ENCODE results near the gene FAM124A. TPM values are rescaled to one million over a fixed set of nuclear protein-coding genes. Genes with fewer than 3 reads are reported as not detected.
"Not testable (repeated sequence)": the region's sequence is repeated elsewhere in the genome, so short reads cannot be mapped to it uniquely, and the experiment has no call there.

FAM124A gene
- polyA plus RNA-seq, 4 donors, result 2.5 to 4.7 (median 4.6) TPM

DNA sequence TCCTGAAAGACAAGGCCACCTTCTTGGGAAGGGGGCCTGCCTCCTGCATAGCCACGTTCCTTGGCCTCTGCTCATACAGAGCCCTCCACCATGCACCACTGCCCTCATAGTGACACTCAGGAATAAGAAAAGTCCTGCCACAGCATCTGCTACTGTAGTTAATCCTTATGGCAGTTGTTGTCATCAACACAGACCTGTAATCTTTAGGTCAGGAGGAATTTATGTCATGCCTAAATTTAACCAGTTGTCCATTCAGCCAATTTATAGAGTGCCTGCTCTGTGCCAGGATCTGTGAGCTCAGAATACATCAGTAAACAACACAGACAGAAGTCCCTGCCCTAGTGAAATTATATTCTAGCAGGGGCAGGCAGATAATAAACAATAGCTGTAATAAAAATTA, 44.4 kb downstream of the FAM124A start:
- no peak for DNase-seq (ENCODE audit: low read depth in 4 of 4, low spot score in 3 of 4)

DNA sequence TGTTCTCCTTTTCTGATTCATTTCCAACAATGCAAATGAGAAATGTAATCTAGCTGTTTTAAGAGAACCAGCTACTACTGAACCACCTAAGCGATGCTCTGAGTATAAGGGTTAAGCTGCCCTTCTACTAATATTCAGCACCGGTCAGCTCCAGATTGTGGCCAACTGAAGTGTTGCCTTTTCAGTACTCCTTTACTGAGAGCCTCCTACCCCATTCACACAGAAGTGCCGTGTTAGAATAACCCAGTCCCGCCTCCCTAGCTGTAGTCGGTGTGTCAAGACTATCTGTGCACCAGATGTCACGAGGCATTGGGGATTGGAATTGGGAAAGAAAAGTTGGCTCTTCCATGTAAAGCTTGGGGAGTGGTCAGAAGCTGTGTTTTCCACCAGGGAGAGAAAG, 45.4 kb downstream of the FAM124A start:
- no peak for DNase-seq (ENCODE audit: low read depth in 4 of 4, low spot score in 3 of 4)

- DNase-seq (ENCODE audit: low read depth in 4 of 4, low spot score in 3 of 4), result no peak
Measured at GRCh38 chr13:51269039-51269438, 46.8 kb downstream of the FAM124A start.

- DNase-seq (ENCODE audit: low read depth in 4 of 4, low spot score in 3 of 4), result no peak
Measured at GRCh38 chr13:51270623-51271415, 48.6 kb downstream of the FAM124A start.

GRCh38 chr13:51271528-51272085, 49.4 kb downstream of the FAM124A start:
- no peak for DNase-seq (ENCODE audit: low read depth in 4 of 4, low spot score in 3 of 4)

DNA sequence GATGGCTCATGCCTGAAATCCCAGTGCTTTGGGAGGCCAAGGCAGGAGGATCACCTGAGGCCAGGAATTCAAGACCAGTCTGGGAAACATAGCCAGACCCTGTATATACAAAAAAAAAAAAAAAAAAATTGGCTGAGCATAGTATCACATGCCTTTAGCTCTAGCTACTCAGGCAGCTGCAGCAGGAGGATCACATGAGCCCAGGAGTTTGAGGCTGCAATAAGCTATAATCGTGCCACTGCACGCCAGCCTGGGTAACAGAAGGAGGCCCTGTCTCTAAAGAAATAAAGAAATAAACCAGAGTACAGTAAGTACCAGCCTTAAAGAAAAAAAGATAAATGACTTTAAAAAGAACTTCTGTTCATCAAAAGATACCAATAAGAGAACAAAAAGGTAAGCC, 52.9 kb downstream of the FAM124A start:
- DNase-seq (ENCODE audit: low read depth in 4 of 4, low spot score in 3 of 4), result no peak

DNA sequence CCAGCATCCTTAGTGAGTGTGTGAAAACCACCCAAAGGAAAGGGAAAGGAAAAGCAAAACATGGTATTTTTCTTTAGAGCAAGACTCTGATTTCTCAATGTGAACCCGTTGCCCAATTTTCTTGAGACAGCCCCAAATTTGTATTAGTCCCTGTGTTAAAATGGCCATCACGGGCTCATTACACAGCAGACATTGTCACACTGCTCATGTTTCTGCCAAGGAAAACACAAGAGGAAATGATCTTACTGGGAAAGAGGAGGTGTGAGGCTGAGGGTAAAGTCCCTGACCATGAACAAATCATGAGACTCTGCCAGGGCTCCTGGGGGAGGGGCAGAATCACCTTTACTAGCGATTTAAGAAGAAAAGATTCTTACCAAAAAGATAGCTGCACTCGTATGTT, 54.4 kb downstream of the FAM124A start:
- no peak for DNase-seq (ENCODE audit: low read depth in 4 of 4, low spot score in 3 of 4)

GRCh38 chr13:51277928-51278327, 55.7 kb downstream of the FAM124A start:
- DNase-seq (ENCODE audit: low read depth in 4 of 4, low spot score in 3 of 4), result no peak

DNA sequence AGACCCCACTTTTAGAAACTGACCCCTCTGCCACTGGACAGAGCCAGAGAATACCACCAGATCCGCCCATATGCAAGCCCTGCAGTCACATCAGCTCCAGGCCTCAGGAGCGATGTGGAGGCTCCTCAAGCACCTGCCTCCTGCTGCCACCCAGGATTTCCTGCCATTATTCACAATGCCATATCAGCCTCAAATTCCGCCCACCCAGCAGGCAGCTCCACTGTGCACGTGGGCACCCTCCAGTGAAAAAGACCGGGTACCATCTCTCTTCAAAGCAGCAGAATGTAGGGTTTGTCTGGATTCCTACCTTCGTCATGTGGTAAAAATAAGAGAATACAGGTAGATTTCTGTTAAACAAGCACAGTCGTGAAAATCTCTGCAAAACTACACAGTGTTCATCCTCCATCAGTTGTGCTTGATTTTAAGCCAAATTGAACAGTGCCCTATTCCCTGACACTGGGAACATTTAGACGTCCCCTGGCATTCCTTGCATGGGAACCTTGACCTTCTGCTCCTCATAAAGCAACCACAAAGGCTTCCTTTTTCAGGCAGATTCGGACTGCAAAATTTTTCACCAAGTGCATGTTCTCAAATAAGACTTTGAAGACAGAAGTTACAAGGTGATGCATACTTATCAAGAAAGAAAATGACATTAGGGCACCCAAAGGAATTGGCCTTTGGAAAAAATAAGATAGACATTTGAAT, 56.4 kb downstream of the FAM124A start:
- DNase-seq (ENCODE audit: low read depth in 4 of 4, low spot score in 3 of 4), result no peak

DNA sequence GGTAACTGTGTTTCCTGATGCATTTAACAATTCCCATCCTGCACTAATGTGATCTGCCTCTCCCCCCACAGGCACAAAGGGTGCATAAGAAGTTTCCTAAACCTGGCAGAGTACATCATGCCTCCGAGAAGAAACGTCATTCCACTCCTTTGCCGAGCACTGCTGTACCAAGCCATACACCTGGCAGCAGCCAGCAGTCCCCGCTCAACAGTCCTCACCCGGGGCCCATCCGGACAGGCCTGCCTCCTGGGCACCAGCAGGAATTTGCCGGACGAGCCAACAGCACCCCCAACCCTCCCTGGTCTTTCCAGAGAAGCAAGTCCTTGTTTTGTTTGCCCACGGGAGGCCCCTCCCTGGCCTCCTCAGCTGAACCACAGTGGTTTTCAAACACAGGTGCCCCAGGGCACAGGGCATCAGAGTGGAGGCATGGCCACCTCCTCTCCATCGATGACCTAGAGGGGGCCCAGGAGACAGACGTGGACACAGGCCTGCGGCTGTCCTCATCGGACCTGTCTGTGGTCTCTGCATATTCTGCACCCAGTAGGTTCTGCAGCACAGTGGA, 58.3 kb downstream of the FAM124A start:
- no peak for DNase-seq (ENCODE audit: low read depth in 4 of 4, low spot score in 3 of 4)

DNA sequence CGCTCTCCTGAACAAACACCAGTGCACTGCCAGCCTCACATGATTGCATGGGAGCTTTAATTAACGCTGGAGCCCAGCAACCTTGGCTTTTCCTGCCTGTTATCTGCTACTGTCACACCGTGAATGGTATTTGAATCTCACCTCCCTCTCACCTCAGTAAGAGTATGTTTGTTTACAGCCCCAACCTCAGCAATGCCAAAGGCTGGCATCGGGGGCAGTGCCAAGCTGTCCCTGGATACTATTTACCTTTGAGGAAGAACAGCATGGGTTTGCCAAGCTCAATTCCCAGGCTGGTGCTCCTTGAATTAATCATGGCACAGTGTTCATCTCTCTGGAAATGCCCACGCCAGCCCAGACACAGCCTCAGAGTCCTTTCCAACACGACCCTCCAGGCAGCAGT, 60.1 kb downstream of the FAM124A start:
- no peak for DNase-seq (ENCODE audit: low read depth in 4 of 4, low spot score in 3 of 4)

GRCh38 chr13:51282923-51283322, 60.7 kb downstream of the FAM124A start:
- DNase-seq (ENCODE audit: low read depth in 4 of 4, low spot score in 3 of 4), result not testable (repeated sequence)

DNA sequence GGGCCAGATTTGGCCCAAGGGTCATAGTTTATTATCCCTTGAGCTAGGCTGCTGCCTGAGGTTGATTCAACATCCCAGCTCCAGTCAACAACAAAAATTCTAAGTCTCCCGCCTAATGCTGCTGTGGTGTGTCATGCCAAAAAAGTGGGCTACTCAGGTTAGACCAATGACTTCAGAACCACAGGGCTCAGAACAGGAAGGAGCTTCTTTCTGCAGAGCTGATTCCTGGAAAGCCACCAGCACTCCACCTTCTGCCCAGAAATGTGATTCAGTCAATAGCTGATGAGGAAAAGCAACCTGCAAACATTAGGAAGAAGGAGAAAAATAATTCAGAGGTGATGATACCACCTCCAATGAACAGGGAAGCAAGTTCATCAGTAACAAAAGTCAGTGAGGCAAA, 61.2 kb downstream of the FAM124A start:
- DNase-seq (ENCODE audit: low read depth in 4 of 4, low spot score in 3 of 4), result no peak

DNA sequence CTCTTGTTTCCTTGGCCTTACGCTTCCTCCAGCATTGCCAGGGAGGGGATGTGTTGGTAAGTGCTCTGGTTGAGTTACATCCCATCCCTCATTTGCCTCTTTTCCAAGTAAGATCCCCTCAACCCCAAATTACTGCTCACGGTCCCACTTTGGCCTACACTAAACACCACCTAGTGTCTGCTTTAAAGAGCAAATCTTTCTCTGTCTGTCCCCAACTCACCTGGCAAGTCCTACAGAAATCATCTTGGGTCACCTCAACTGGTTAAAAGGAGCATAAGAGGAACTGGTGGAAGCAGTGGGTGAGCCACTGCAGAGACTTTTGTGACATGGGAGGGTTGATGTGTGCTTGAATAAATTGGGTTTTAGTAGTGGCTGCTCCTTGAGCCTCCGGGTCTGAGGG, 62.1 kb downstream of the FAM124A start:
- DNase-seq (ENCODE audit: low read depth in 4 of 4, low spot score in 3 of 4), result no peak

DNA sequence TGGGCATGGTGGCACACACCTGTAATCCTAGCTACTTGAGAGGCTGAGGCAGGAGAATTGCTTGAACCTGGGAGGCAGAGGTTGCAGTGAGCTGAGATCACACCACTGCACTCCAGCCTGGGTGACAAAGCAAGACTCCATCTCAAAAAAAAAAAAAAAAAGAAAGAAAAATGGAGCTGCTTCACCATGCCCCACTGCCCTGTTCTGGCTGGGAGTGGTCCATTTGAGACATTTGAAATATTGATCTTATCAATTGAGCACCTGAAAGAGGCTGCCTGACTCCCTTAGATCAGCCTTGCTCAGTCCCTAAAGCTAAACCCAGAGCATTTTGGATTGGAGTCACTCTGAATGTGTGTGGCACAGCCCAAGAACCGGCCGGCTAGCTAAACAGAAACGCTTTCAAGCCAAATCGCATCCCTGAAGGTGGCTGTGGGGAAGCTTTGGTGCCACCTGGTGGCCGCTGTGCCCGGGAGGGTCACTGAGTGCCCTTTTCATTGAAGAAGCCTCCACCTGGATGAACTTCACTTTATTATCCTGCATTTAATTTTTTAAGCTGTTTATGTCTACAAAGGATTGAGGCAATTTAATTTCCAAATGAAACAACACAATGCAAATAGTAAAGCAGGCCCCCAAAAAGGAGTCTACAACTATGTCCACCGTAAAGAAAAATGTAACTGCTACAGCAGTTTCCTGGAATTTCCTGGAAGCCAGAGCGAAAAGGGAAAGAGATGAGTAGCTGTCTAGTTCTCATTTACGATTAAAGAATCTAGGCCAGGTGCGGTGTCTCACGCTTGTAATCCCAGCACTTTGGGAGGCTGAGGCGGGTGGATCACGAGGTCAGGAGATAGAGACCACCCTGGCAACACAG, 64.2 kb downstream of the FAM124A start:
- DNase-seq (ENCODE audit: low read depth in 4 of 4, low spot score in 3 of 4), result peak; percentile 24 to 56 (median 37)

- DNase-seq (ENCODE audit: low read depth in 4 of 4, low spot score in 3 of 4), result no peak
Measured at GRCh38 chr13:51287758-51288157, 65.6 kb downstream of the FAM124A start.

GRCh38 chr13:51288254-51288653, 66.1 kb downstream of the FAM124A start:
- not testable (repeated sequence) for DNase-seq (ENCODE audit: low read depth in 4 of 4, low spot score in 3 of 4)

GRCh38 chr13:51291341-51291740, 69.1 kb downstream of the FAM124A start:
- no peak for DNase-seq (ENCODE audit: low read depth in 4 of 4, low spot score in 3 of 4)

GRCh38 chr13:51292000-51292565, 69.9 kb downstream of the FAM124A start:
- no peak for DNase-seq (ENCODE audit: low read depth in 4 of 4, low spot score in 3 of 4)

- DNase-seq (ENCODE audit: low read depth in 4 of 4, low spot score in 3 of 4), result no peak
Measured at GRCh38 chr13:51297556-51297955, 75.4 kb downstream of the FAM124A start.
